ENCODE measurements around the gene KIF5A. TPM values are rescaled to one million over a fixed set of nuclear protein-coding genes. Genes with fewer than 3 reads are reported as not detected.

KIF5A gene
- total RNA-seq, 1 donor from 2014 or later, result 0.43 TPM

- H3K36me3 Mint-ChIP-seq (ENCODE audit: unreplicated experiment), result peaks cover 2% of the 10 kb centered on the region
- peaks cover 47% of the 10 kb centered on the region for H3K27me3 Mint-ChIP-seq (ENCODE audit: unreplicated experiment)
- H3K4me1 Mint-ChIP-seq (ENCODE audit: unreplicated experiment), result peaks cover 17% of the 10 kb centered on the region
- no peak overlapping the region for H3K27ac Mint-ChIP-seq (ENCODE audit: unreplicated experiment)
- TF ChIP-seq CTCF (IDR thresholded peaks at IDR 0.05), result no peak
- no peak overlapping the region for H3K4me3 Mint-ChIP-seq (ENCODE audit: unreplicated experiment)
- DNase-seq (ENCODE audit: extremely low spot score, unreplicated experiment), result no peak
- no peaks in the 10 kb centered on the region for H3K9me3 Mint-ChIP-seq (ENCODE audit: unreplicated experiment)
These were observed 75.6 kb downstream of the KIF5A start for GRCh38 chr12:57625261-57626032.

- Mint-ChIP-seq H3K36me3 (ENCODE audit: unreplicated experiment) (peaks cover 2% of the 10 kb centered on the region), H3K4me3 (ENCODE audit: unreplicated experiment) (no peak overlapping the region), H3K9me3 (ENCODE audit: unreplicated experiment) (no peaks in the 10 kb centered on the region), H3K27ac (ENCODE audit: unreplicated experiment) (no peak overlapping the region), H3K4me1 (ENCODE audit: unreplicated experiment) (peaks cover 9% of the 10 kb centered on the region), H3K27me3 (ENCODE audit: unreplicated experiment) (peaks cover 38% of the 10 kb centered on the region)
- no peak for DNase-seq (ENCODE audit: extremely low spot score, unreplicated experiment)
- TF ChIP-seq CTCF (IDR thresholded peaks at IDR 0.05), result no peak
These were observed 76.5 kb downstream of the KIF5A start for GRCh38 chr12:57626111-57626920.

GRCh38 chr12:57626921-57627445, 77.1 kb downstream of the KIF5A start:
- no peak overlapping the region for H3K4me3 Mint-ChIP-seq (ENCODE audit: unreplicated experiment)
- H3K9me3 Mint-ChIP-seq (ENCODE audit: unreplicated experiment), result no peaks in the 10 kb centered on the region
- peaks cover 2% of the 10 kb centered on the region for H3K36me3 Mint-ChIP-seq (ENCODE audit: unreplicated experiment)
- TF ChIP-seq CTCF (IDR thresholded peaks at IDR 0.05), result no peak
- H3K27ac Mint-ChIP-seq (ENCODE audit: unreplicated experiment), result no peak overlapping the region
- H3K27me3 Mint-ChIP-seq (ENCODE audit: unreplicated experiment), result peaks cover 31% of the 10 kb centered on the region
- peaks cover 3% of the 10 kb centered on the region for H3K4me1 Mint-ChIP-seq (ENCODE audit: unreplicated experiment)
- no peak for DNase-seq (ENCODE audit: extremely low spot score, unreplicated experiment)

- TF ChIP-seq CTCF (IDR thresholded peaks at IDR 0.05), result no peak
- H3K9me3 Mint-ChIP-seq (ENCODE audit: unreplicated experiment), result no peaks in the 10 kb centered on the region
- H3K36me3 Mint-ChIP-seq (ENCODE audit: unreplicated experiment), result peaks cover 2% of the 10 kb centered on the region
- peaks cover 2% of the 10 kb centered on the region for H3K4me1 Mint-ChIP-seq (ENCODE audit: unreplicated experiment)
- no peak overlapping the region for H3K4me3 Mint-ChIP-seq (ENCODE audit: unreplicated experiment)
- DNase-seq (ENCODE audit: extremely low spot score, unreplicated experiment), result peak; percentile 82
- H3K27ac Mint-ChIP-seq (ENCODE audit: unreplicated experiment), result no peak overlapping the region
- H3K27me3 Mint-ChIP-seq (ENCODE audit: unreplicated experiment), result peaks cover 24% of the 10 kb centered on the region
These were observed 77.8 kb downstream of the KIF5A start for GRCh38 chr12:57627501-57628279.

Measured in osteocyte (in vitro differentiated cells).